SK-N-SH treated with all-trans-retinoic acid at 6 μM for 48 hours (cell line): ENCODE results near the gene UBE2R2.

ENCODE experiments used
- ATAC-seq: fragments of 200-7000 bp; cut with Tn5 transposase; 3 replicates; pipeline ENCODE4 v1.9.1; 2020; ENCODE audit warnings: mild to moderate bottlenecking, moderate library complexity
- ARNTL ChIP-seq: fragments of 450-650 bp; formaldehyde crosslinking; IDR thresholded peaks from 2 replicates; pipeline ENCODE4 v1.5.0; 2020; ENCODE audit warnings: low read depth, mild to moderate bottlenecking, moderate library complexity, borderline replicate concordance
- BACH2 ChIP-seq: fragments of 250-450 bp; sonication (Bioruptor Pico); IDR thresholded peaks from 2 replicates; pipeline ENCODE4 v1.9.0; 2021; ENCODE audit warnings: mild to moderate bottlenecking, borderline replicate concordance
- CSDC2 ChIP-seq: fragments of 250-450 bp; sonication (Bioruptor Pico); IDR thresholded peaks from 2 replicates; pipeline ENCODE4 v1.5.0; 2020; ENCODE audit warnings: mild to moderate bottlenecking, moderate library complexity
- CSRNP3 ChIP-seq: fragments of 250-450 bp; sonication (Bioruptor Pico); IDR thresholded peaks from 2 replicates; pipeline ENCODE4 v1.5.1; 2021; ENCODE audit warnings: mild to moderate bottlenecking, moderate library complexity
- ESRRG ChIP-seq: fragments of 250-450 bp; sonication (Bioruptor Pico); IDR thresholded peaks from 2 replicates; pipeline ENCODE4 v1.6.1; 2021; ENCODE audit warnings: mild to moderate bottlenecking
- GLIS3 ChIP-seq: fragments of 250-450 bp; sonication (Bioruptor Pico); IDR thresholded peaks from 2 replicates; pipeline ENCODE4 v1.5.0; 2020; ENCODE audit warnings: mild to moderate bottlenecking, moderate library complexity
- ISL1 ChIP-seq: fragments of 250-450 bp; sonication (Bioruptor Pico); IDR thresholded peaks from 2 replicates; pipeline ENCODE4 v2.1.2; 2022; ENCODE audit warnings: mild to moderate bottlenecking, moderate library complexity
- POU6F1 ChIP-seq: fragments of 250-450 bp; sonication (Bioruptor Pico); IDR thresholded peaks from 2 replicates; pipeline ENCODE4 v1.8.0; 2021; ENCODE audit warnings: low read depth, mild to moderate bottlenecking, moderate library complexity, borderline replicate concordance
- PPARA ChIP-seq: fragments of 250-450 bp; sonication (Bioruptor Pico); IDR thresholded peaks from 2 replicates; pipeline ENCODE4 v1.5.0; 2020; ENCODE audit warnings: mild to moderate bottlenecking, borderline replicate concordance
- RARB ChIP-seq: fragments of 250-450 bp; sonication (Bioruptor Pico); IDR thresholded peaks from 2 replicates; pipeline ENCODE4 v1.8.0; 2021; ENCODE audit warnings: mild to moderate bottlenecking, moderate library complexity
- TCF4 ChIP-seq: fragments of 250-450 bp; sonication (Bioruptor Pico); IDR thresholded peaks from 2 replicates; pipeline ENCODE4 v1.8.0; 2021; ENCODE audit warnings: mild to moderate bottlenecking, moderate library complexity, borderline replicate concordance
- TOX ChIP-seq: fragments of 250-450 bp; sonication (Bioruptor Pico); IDR thresholded peaks from 2 replicates; pipeline ENCODE4 v1.8.0; 2021; ENCODE audit warnings: mild to moderate bottlenecking, moderate library complexity, borderline replicate concordance
- TSHZ2 ChIP-seq: fragments of 250-450 bp; sonication (Bioruptor Pico); IDR thresholded peaks from 2 replicates; pipeline ENCODE4 v1.5.0; 2020; ENCODE audit warnings: mild to moderate bottlenecking, moderate library complexity
- ZFP3 ChIP-seq: fragments of 250-450 bp; sonication (Bioruptor Pico); IDR thresholded peaks from 2 replicates; pipeline ENCODE4 v1.5.0; 2020; ENCODE audit warnings: mild to moderate bottlenecking, moderate library complexity
- ZFP30 ChIP-seq: fragments of 450-650 bp; formaldehyde crosslinking; IDR thresholded peaks from 2 replicates; pipeline ENCODE4 v1.5.0; 2022; ENCODE audit warnings: mild to moderate bottlenecking, moderate library complexity
- ZNF565 ChIP-seq: fragments of 450-650 bp; formaldehyde crosslinking; conservative IDR thresholded peaks from 2 replicates; pipeline ENCODE4 v1.5.0; 2020; ENCODE audit warnings: low read depth, mild to moderate bottlenecking, moderate library complexity
- ZNF8 ChIP-seq: fragments of 450-650 bp; formaldehyde crosslinking; IDR thresholded peaks from 2 replicates; pipeline ENCODE4 v1.5.0; 2020; ENCODE audit warnings: mild to moderate bottlenecking, moderate library complexity
- TF ChIP-seq, protein P1 (sequence below): fragments of 250-450 bp; sonication (Bioruptor Pico); IDR thresholded peaks from 2 replicates; pipeline ENCODE4 v1.5.1; 2020; ENCODE audit warnings: low read depth, mild to moderate bottlenecking, moderate library complexity

Gene UBE2R2

DNA sequence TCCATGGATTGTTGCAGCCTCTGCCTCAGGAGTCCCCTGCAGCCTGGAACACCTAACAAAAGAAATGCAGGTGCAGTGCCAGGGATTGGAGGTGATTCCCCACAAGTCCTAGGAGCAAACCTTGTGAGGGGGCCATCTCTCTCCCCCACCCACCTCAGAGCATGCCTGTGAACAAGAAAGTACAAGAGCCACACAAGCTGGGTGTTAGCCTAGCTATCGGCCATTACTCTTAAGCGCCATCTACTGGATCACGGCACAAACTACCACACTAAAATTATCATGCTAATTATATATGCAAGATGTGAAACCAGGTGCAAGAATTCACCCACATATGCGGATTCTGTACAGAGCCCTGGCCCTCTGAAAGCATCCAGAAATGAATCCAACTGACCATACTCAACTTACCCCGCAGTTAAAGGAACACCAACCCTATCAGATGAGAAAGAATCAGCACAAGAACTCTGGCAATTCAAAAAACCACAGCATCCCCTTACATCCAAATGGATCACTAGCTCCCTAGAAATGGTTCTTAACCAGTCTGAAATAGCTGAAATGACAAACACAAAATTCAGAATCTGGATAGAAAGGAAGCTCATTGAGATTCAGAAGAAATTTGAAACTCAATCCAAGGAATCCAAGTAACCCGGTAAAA, 38.1 kb upstream of the UBE2R2 start:
- peak; percentile 85 for ATAC-seq
- no peak for TF ChIP-seq ZFP3 (CRISPR knock-in tag)
- no peak for TF ChIP-seq TCF4 (CRISPR knock-in tag)
- no peak for TF ChIP-seq ESRRG (CRISPR knock-in tag)
- no peak for TF ChIP-seq ZFP30 (CRISPR knock-in tag)
- TF ChIP-seq, protein P1, sequence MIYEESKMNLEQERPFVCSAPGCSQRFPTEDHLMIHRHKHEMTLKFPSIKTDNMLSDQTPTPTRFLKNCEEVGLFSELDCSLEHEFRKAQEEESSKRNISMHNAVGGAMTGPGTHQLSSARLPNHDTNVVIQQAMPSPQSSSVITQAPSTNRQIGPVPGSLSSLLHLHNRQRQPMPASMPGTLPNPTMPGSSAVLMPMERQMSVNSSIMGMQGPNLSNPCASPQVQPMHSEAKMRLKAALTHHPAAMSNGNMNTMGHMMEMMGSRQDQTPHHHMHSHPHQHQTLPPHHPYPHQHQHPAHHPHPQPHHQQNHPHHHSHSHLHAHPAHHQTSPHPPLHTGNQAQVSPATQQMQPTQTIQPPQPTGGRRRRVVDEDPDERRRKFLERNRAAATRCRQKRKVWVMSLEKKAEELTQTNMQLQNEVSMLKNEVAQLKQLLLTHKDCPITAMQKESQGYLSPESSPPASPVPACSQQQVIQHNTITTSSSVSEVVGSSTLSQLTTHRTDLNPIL (CRISPR knock-in tag) = no peak
- no peak for TF ChIP-seq ISL1 (CRISPR knock-in tag)
- no peak for TF ChIP-seq GLIS3
- TF ChIP-seq BACH2 (CRISPR knock-in tag) = no peak
- TF ChIP-seq ZNF8 (CRISPR knock-in tag) = no peak
- TF ChIP-seq POU6F1 (CRISPR knock-in tag) = no peak
- TF ChIP-seq RARB (CRISPR knock-in tag) = no peak
- TF ChIP-seq CSRNP3 (CRISPR knock-in tag) = no peak
- no peak for TF ChIP-seq TOX (CRISPR knock-in tag)
- TF ChIP-seq ZNF565 = no peak
- no peak for TF ChIP-seq CSDC2 (CRISPR knock-in tag)
- no peak for TF ChIP-seq TSHZ2 (CRISPR knock-in tag)
- no peak for TF ChIP-seq ARNTL
- TF ChIP-seq PPARA = no peak

DNA sequence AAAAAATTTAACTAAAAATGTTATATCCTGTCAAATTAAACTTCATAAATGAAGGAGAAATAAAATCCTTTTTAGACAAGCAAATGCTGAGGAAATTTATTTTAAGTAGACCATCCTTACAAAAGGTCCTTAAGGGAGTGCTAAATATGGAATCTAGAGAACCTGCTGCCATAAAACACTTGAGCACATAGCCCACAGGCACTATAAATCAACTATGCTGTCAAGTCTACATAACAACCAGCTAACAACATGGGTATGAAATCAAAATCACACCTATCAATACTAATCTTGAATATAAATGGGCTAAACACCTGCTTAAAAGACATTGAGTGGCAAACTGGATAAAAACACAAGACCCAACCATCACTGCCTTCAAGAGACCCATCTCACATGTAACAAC, 36.7 kb upstream of the UBE2R2 start:
- no peak for ATAC-seq
- TF ChIP-seq ZFP3 (CRISPR knock-in tag) (no peak), ZNF8 (CRISPR knock-in tag) (no peak), TOX (CRISPR knock-in tag) (no peak), BACH2 (CRISPR knock-in tag) (no peak), ESRRG (CRISPR knock-in tag) (no peak), RARB (CRISPR knock-in tag) (no peak)
- TF ChIP-seq, protein P1 (CRISPR knock-in tag) = no peak

DNA sequence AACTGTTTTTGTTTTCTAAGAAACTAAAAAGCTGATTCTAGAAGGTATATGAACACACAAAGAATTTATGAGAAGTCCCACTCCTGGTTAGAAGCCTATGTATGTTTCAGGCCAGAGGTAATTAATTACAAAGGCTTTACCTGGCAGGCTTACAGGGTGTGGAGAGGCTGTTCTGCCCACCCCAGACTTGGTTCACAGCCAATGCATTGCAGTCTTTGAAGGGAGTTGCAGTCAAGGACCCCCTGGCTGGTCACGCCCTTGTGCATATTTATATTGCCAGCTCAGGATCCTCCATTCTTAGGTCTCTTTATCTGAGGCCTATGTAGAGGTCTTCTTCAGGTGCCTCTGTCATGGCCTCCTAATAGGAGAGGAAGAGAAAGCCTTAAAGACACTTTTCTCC, 35.2 kb upstream of the UBE2R2 start:
- TF ChIP-seq TOX (CRISPR knock-in tag) = no peak
- TF ChIP-seq CSRNP3 (CRISPR knock-in tag) = no peak
- no peak for TF ChIP-seq POU6F1 (CRISPR knock-in tag)
- ATAC-seq = no peak
